Erythroblast (primary cell): Measurements from ENCODE around the gene POLR1F.

Experiments used
- GATA1 ChIP-seq: IDR thresholded peaks from 2 replicates; pipeline ENCODE4 v1.6.1; 2011; ENCODE audit warnings: low read depth, mild to moderate bottlenecking, control low read depth, low read length, moderate library complexity
- POLR2A ChIP-seq: IDR thresholded peaks from 2 replicates; pipeline ENCODE4 v1.6.1; 2011; ENCODE audit warnings: mild to moderate bottlenecking, low read length

GRCh38 chr7:19705663-19706062 lies 3.2 kb downstream of the POLR1F start:
- no peak for TF ChIP-seq POLR2A
- TF ChIP-seq GATA1, result no peak
